Measurements from ENCODE around the gene NELFA. TPM values are rescaled to one million over a fixed set of nuclear protein-coding genes. Genes with fewer than 3 reads are reported as not detected.

NELFA gene
- total RNA-seq, 1 experiment from 2014 or later = 55.0 TPM

DNA sequence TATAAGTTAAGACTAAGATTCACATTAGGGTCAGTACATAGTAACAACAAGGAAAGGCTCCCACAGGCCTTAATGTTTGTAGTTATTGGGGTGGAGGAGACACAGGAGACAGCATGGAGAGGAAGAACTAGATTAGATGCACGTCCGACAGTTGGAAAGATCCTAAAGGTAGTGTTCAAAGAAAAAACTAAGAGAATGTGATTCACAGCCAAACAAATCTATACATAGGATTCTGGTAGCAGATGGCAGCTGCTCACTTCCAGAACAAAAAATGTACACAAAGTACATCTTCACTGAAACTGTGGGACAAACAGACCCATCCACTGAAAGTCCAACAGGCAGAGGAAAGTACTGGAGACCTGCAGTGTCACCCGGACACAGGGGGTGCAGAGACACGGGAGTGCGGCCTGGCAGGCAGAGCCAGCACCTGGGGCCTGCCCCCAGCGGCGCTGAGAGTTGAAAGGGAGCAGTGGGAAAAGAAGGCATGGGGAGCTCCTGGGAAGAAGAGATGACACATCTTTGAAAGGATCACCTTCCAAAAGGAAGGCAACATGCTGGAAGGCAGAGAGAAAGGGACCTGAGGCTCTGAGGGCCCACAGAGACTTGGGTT lies 40.0 kb downstream of the NELFA start:
- no peak overlapping the region for H3K23ac ChIP-seq (ENCODE audit: insufficient read length, low read depth, low read length)
- H3T11ph ChIP-seq (ENCODE audit: low read length) = no peak overlapping the region
- TF ChIP-seq, protein P1, sequence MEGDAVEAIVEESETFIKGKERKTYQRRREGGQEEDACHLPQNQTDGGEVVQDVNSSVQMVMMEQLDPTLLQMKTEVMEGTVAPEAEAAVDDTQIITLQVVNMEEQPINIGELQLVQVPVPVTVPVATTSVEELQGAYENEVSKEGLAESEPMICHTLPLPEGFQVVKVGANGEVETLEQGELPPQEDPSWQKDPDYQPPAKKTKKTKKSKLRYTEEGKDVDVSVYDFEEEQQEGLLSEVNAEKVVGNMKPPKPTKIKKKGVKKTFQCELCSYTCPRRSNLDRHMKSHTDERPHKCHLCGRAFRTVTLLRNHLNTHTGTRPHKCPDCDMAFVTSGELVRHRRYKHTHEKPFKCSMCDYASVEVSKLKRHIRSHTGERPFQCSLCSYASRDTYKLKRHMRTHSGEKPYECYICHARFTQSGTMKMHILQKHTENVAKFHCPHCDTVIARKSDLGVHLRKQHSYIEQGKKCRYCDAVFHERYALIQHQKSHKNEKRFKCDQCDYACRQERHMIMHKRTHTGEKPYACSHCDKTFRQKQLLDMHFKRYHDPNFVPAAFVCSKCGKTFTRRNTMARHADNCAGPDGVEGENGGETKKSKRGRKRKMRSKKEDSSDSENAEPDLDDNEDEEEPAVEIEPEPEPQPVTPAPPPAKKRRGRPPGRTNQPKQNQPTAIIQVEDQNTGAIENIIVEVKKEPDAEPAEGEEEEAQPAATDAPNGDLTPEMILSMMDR (conservative IDR thresholded peaks at IDR 0.05) = no peak
- WGBS (ENCODE audit: extremely low coverage, insufficient read length, low lambda C conversion rate) = no CpG with 5 or more reads among the region's 7 CpGs
- H3K4me3 Mint-ChIP-seq = no peak overlapping the region
- no peak overlapping the region for H2BK120ac ChIP-seq (ENCODE audit: low read depth, low read length, poor library complexity, severe bottlenecking)
- H3K9ac ChIP-seq (ENCODE audit: extremely low read depth, insufficient read length, low read length) = no peak overlapping the region
- H3K4me1 Mint-ChIP-seq = peaks cover 0 to 3% of the 10 kb centered on the region in 2 experiments; a peak in 2 of 4 replicates
- H2BK15ac ChIP-seq (ENCODE audit: low read depth, low read length) = no peak overlapping the region
- no peak overlapping the region for H4K5ac ChIP-seq (ENCODE audit: insufficient read length, low read depth, low read length)
- no peaks in the 10 kb centered on the region for H3K79me2 ChIP-seq (ENCODE audit: insufficient read depth, low read length)
- H3K27me3 Mint-ChIP-seq (ENCODE audit: low read depth) = no peaks in the 10 kb centered on the region
- H3K23me2 ChIP-seq (ENCODE audit: insufficient read length, low read depth, low read length, poor library complexity, severe bottlenecking) = no peaks in the 10 kb centered on the region
- H4K8ac ChIP-seq (replicated peaks; ENCODE audit: insufficient read length, low read depth, low read length) = no peak overlapping the region
- no peak overlapping the region for H3K14ac ChIP-seq (ENCODE audit: insufficient read depth, low read length)
- peak overlapping the region in 1 of 3 experiments; percentile 55; a peak in 1 of 7 replicates for H3K27ac Mint-ChIP-seq
- H3K56ac ChIP-seq (ENCODE audit: insufficient read length, low read depth, low read length) = no peak overlapping the region
- H2BK20ac ChIP-seq (ENCODE audit: low read depth, low read length, poor library complexity, severe bottlenecking) = no peak overlapping the region
- no peak overlapping the region for H3K4ac ChIP-seq (ENCODE audit: low read depth, low read length)
- no peak overlapping the region for H2AK5ac ChIP-seq (ENCODE audit: insufficient read length, low read length)
- peaks cover 15 to 72% (median 72%) of the 10 kb centered on the region in 3 experiments; a peak in 6 of 7 replicates for H3K36me3 Mint-ChIP-seq (ENCODE audit: insufficient read depth in 1 of 3, low read depth in 3 of 3)
- no peaks in the 10 kb centered on the region for H3K79me1 ChIP-seq (ENCODE audit: insufficient read depth, low read depth, low read length, poor library complexity, severe bottlenecking)
- H3K27me3 ChIP-seq (ENCODE audit: insufficient read depth, low read length) = no peaks in the 10 kb centered on the region
- DNase-seq = no peak
- no peak overlapping the region for H3K4me2 ChIP-seq (ENCODE audit: insufficient read depth, insufficient read length, low read length)
- no peak overlapping the region for H3K27ac ChIP-seq (ENCODE audit: insufficient read length, low read depth, low read length)
- no peaks in the 10 kb centered on the region for H3K9me3 Mint-ChIP-seq
- H2AFZ ChIP-seq (ENCODE audit: low read length) = no peak overlapping the region
- no peak overlapping the region for H2BK5ac ChIP-seq (ENCODE audit: insufficient read length, low read length)
- H4K20me1 ChIP-seq (ENCODE audit: control insufficient read depth, insufficient read depth, insufficient read length) = no peaks in the 10 kb centered on the region
- H3K18ac ChIP-seq (ENCODE audit: insufficient read length, low read depth, low read length) = no peak overlapping the region
- no peaks in the 10 kb centered on the region for H3K4me1 ChIP-seq (ENCODE audit: insufficient read depth, low read length)
- H3K9me3 ChIP-seq (ENCODE audit: control insufficient read depth, low read depth, low read length) = no peaks in the 10 kb centered on the region
- no peak overlapping the region for H2BK12ac ChIP-seq (ENCODE audit: insufficient read length, low read depth, low read length)
- H4K91ac ChIP-seq (ENCODE audit: insufficient read length, low read depth, low read length) = no peak overlapping the region

Data from H9 (cell line).